HG03558 (cell line): ENCODE data around the gene GPR183.

ENCODE experiments used
- ATAC-seq: cut with Tn5 transposase; IDR thresholded peaks from one replicate; pipeline ENCODE4 v1.9.1; 2021; ENCODE audit warnings: moderate number of reproducible peaks; ENCODE audit not compliant: unreplicated experiment; ENCODE audit errors: extremely low read depth

The GPR183 gene

GRCh38 chr13:99313941-99314340 is 6.7 kb upstream of the GPR183 start:
- ATAC-seq = no peak

GRCh38 chr13:99313501-99313900 is 6.3 kb upstream of the GPR183 start:
- ATAC-seq = no peak

GRCh38 chr13:99312493-99312883 is 5.3 kb upstream of the GPR183 start:
- no peak for ATAC-seq

- no peak for ATAC-seq
These were observed 4.7 kb upstream of the GPR183 start for GRCh38 chr13:99311748-99312492.

- no peak for ATAC-seq
These were observed 3.9 kb upstream of the GPR183 start for GRCh38 chr13:99311137-99311536.

GRCh38 chr13:99310382-99311031 is 3.3 kb upstream of the GPR183 start:
- no peak for ATAC-seq

- no peak for ATAC-seq
These were observed 1.4 kb upstream of the GPR183 start for GRCh38 chr13:99308471-99309087.

GRCh38 chr13:99307648-99308339 is 595 bp upstream of the GPR183 start:
- no peak for ATAC-seq

GRCh38 chr13:99305566-99305965 is 1.6 kb downstream of the GPR183 start:
- ATAC-seq = no peak

- ATAC-seq = no peak
These were observed 2.0 kb downstream of the GPR183 start for GRCh38 chr13:99305158-99305557.

- no peak for ATAC-seq
These were observed 2.7 kb downstream of the GPR183 start for GRCh38 chr13:99304541-99304940.

- ATAC-seq = no peak
These were observed 3.2 kb downstream of the GPR183 start for GRCh38 chr13:99303863-99304521.

GRCh38 chr13:99302637-99303505 is 4.3 kb downstream of the GPR183 start:
- no peak for ATAC-seq

GRCh38 chr13:99301913-99302636 is 5.1 kb downstream of the GPR183 start:
- no peak for ATAC-seq

GRCh38 chr13:99301056-99301838 is 6.0 kb downstream of the GPR183 start:
- ATAC-seq = no peak

- ATAC-seq = no peak
These were observed 7.3 kb downstream of the GPR183 start for GRCh38 chr13:99299920-99300341.

- no peak for ATAC-seq
These were observed 7.8 kb downstream of the GPR183 start for GRCh38 chr13:99299256-99299919.

- ATAC-seq = no peak
These were observed 9.1 kb downstream of the GPR183 start for GRCh38 chr13:99298056-99298455.
